HG02642 (cell line): ENCODE data around the gene HYAL4.
"Not testable (repeated sequence)": the region's sequence is repeated elsewhere in the genome, so short reads cannot be mapped to it uniquely, and the experiment has no call there.

Experiments used
- ATAC-seq: cut with Tn5 transposase; IDR thresholded peaks from one replicate; pipeline ENCODE4 v1.9.1; 2021; ENCODE audit warnings: mild to moderate bottlenecking; ENCODE audit not compliant: unreplicated experiment, poor library complexity

HYAL4 gene

GRCh38 chr7:123894753-123895152 is 49.8 kb downstream of the HYAL4 start:
- not testable (repeated sequence) for ATAC-seq

DNA sequence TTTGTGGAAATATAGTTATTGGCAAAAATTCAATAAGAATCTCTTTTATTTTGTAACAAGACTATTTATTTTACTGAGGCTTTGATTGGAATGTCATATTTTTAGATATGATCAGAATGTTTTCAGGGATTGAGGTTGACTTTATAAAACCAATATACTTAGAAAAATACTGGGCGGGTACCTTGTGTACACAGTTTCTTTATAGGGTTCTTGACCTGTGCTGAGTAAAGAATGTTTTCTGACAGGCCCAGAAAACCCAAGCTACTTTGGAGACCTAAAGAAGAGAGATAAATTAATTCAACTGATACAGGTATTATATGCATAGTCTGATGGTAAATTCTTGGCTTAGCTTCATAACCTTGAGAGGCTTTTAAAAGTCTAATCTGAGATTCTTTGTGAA is 56.1 kb downstream of the HYAL4 start:
- ATAC-seq = no peak

DNA sequence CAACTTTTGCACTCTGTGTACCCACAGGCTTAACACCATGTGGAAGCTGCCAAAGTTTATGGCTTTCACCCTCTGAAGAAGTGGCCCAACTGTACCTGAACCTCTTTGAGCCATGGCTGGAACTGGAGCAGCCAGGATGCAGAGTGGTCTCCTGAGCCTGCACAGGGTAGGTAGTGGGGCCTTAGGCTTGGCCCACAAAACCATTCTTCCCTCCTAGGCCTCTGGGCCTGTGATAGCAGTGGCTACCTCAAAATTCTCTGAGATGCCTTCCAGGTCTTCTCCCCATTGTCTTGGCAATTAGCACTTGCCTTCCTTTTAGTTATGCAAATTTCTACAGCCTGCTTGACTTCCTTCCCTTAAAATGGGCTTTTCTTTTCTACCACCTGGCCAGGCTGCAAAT is 60.7 kb downstream of the HYAL4 start:
- ATAC-seq = no peak

GRCh38 chr7:123916240-123916724 is 71.3 kb downstream of the HYAL4 start:
- ATAC-seq = no peak

GRCh38 chr7:123917878-123918277 is 72.9 kb downstream of the HYAL4 start:
- no peak for ATAC-seq

DNA sequence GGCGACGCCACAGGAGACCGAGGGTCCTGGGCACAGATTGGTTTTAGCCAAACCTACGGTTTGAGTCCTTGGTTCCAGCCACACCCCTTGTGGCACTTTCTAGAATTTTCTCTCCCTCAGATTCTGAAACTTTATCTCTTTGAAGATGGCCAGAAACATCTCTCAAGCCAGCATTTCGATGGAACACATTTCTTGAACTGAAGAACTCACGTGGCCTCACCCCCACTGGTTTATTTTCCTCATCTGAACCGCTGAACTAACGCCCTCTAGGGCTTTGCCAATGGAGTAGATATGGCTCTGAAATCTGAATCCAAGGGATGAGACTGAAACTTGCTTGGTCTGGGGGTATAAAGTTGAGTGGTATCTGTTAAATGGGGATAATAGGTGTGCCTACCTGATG is 73.3 kb downstream of the HYAL4 start:
- no peak for ATAC-seq

DNA sequence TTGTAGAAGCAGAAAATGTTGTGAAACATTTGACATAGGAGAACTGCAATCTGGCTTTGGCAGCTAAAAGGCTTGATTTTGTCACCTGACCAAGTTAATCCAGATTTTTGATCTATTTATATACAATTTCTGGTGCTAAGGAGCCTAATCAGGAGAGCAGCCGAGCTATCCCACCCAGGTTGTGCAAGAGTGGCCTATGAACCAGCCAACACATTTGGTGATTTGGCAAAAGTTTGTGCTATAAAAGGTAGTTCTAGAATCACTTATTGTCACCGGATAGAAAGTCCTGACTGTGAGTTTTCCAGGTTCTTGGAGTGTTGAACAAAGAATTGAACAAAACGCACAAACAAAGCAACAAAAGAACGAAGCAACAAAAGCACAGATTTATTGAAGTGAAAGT is 78.6 kb downstream of the HYAL4 start:
- ATAC-seq = no peak

DNA sequence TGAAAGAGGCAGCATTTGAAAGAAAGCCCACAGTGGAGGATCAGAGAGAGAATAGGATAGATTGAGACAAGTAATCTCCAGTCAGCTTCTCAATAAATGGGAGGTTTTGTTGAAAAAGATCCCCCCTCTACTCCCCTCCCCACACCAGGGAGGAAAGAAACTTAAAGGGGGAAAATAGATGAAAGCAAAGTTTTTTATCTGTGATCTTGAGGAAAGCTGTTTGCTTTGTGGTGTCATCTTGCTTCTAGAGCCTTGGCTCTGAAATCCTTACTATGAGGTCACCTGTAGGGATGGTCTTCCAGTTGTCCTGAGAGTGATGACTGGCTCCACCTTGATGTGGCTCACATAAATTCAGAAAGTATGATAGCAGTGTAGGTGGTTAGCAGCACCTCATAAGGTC is 80.0 kb downstream of the HYAL4 start, which contains the start of gene SPAM1:
SPAM1 (plus strand) TSS at position 301 of the 400 bp plus-strand sequence. CDS start 28,330 bp downstream, outside the sequence.
- no peak for ATAC-seq
